ENCODE results near the gene SECTM1.
A peak's percentile ranks its signal among the peaks of the same experiment; 100 is the strongest.
"Not testable (repeated sequence)": the region's sequence is repeated elsewhere in the genome, so short reads cannot be mapped to it uniquely, and the experiment has no call there.

Gene SECTM1

GRCh38 chr17:82373072-82373452 is 39.5 kb upstream of the SECTM1 start:
- peaks cover 0 to 33% (median 25%) of the 10 kb centered on the region in 4 experiments for H3K4me1 ChIP-seq (ENCODE audit: control extremely low read depth in 1 of 4, control insufficient read depth in 4 of 4, insufficient read depth in 4 of 4, low read length in 3 of 4)
- 94% methylated on average over 3 of the region's 10 CpGs for whole genome bisulfite sequencing (ENCODE audit: insufficient coverage)
- H3K4me3 ChIP-seq (ENCODE audit: control insufficient read depth in 1 of 7, extremely low read depth in 1 of 7, insufficient read depth in 4 of 7, low read depth in 2 of 7, low read length in 6 of 7); H3K9me3 ChIP-seq (ENCODE audit: control extremely low read depth in 1 of 5, control insufficient read depth in 4 of 5, insufficient read depth in 2 of 5, low read depth in 1 of 5, low read length in 4 of 5); H3K27ac ChIP-seq (ENCODE audit: insufficient read depth in 1 of 2, low read depth in 1 of 2, low read length in 2 of 2, poor library complexity in 1 of 2, severe bottlenecking in 2 of 2); POLR2A ChIA-PET; H3K36me3 ChIP-seq (ENCODE audit: control insufficient read depth in 4 of 4, insufficient read depth in 4 of 4, low read length in 3 of 4); DNase-seq: not testable (repeated sequence)
- H3K27me3 ChIP-seq (replicated peaks in 2 of 5; ENCODE audit: control insufficient read depth in 4 of 5, insufficient read depth in 5 of 5, low read length in 4 of 5) = peaks cover 10 to 81% (median 40%) of the 10 kb centered on the region in 5 experiments
- CTCF ChIA-PET = interaction anchor here (0.7 kb wide), 1 partner anchor 26 kb away, joined by 3 read pairs; no protein-coding TSS in a partner anchor

DNA sequence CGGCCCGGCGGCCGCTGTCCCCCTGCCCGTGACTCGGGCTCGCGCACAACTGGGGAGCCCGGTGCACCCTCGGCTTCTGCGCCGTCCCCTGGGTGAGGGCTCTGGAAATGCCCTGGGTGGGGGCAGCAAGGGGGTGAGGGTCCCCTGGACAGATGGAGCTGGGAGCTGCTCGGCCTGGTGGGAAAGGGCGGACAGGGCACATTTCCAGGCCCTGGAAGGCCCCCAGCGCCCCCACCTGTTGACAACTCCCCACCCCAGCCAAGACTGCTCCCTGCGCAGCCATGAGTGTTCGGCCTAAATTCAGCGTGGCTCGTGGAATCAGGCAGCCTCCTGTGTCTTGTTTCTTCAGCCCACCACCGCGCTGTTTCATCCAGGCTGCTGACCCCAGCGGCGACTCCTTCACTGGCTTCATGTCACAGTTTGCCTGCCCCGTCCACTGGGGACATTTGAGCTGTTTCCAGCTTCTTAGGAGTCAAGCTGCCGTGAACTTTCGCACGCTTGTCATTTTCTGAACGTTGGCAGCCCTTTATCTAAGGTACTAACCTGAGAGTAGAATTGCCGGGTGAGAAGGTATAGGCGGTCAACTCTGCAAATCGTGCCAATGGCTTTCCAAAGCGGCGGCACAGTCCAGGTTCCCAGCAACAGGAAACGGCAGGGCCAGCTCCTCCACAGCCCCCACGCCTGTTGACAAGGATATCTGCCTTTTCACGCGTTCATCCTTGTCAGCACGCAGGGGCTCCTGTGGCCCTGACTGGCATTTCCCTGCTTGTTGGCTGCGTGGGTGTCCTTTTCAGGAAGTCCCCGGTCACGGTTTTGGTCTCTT is 38.9 kb upstream of the SECTM1 start:
- ChIA-PET CTCF (interaction anchor here (0.7 kb wide), 1 partner anchor 27 kb away, joined by 3 read pairs; no protein-coding TSS in a partner anchor), POLR2A (no interaction called here)
- peak in 2 of 3 donors; percentile 23 to 41 for DNase-seq
- peaks cover 10 to 84% (median 38%) of the 10 kb centered on the region in 5 experiments for H3K27me3 ChIP-seq (replicated peaks in 2 of 5; ENCODE audit: control insufficient read depth in 4 of 5, insufficient read depth in 5 of 5, low read length in 4 of 5)
- H3K27ac ChIP-seq (ENCODE audit: insufficient read depth in 1 of 2, low read depth in 1 of 2, low read length in 2 of 2, poor library complexity in 1 of 2, severe bottlenecking in 2 of 2) = no peak overlapping the region
- peak overlapping the region in 1 of 7 experiments; percentile 10 for H3K4me3 ChIP-seq (ENCODE audit: control insufficient read depth in 1 of 7, extremely low read depth in 1 of 7, insufficient read depth in 4 of 7, low read depth in 2 of 7, low read length in 6 of 7)
- 24% methylated on average over 39 of the region's 41 CpGs for WGBS (ENCODE audit: insufficient coverage)
- H3K4me1 ChIP-seq (ENCODE audit: control extremely low read depth in 1 of 4, control insufficient read depth in 4 of 4, insufficient read depth in 4 of 4, low read length in 3 of 4) = peaks cover 0 to 33% (median 25%) of the 10 kb centered on the region in 4 experiments
- H3K9me3 ChIP-seq (ENCODE audit: control extremely low read depth in 1 of 5, control insufficient read depth in 4 of 5, insufficient read depth in 2 of 5, low read depth in 1 of 5, low read length in 4 of 5) = no peaks in the 10 kb centered on the region
- H3K36me3 ChIP-seq (ENCODE audit: control insufficient read depth in 4 of 4, insufficient read depth in 4 of 4, low read length in 3 of 4) = no peaks in the 10 kb centered on the region

DNA sequence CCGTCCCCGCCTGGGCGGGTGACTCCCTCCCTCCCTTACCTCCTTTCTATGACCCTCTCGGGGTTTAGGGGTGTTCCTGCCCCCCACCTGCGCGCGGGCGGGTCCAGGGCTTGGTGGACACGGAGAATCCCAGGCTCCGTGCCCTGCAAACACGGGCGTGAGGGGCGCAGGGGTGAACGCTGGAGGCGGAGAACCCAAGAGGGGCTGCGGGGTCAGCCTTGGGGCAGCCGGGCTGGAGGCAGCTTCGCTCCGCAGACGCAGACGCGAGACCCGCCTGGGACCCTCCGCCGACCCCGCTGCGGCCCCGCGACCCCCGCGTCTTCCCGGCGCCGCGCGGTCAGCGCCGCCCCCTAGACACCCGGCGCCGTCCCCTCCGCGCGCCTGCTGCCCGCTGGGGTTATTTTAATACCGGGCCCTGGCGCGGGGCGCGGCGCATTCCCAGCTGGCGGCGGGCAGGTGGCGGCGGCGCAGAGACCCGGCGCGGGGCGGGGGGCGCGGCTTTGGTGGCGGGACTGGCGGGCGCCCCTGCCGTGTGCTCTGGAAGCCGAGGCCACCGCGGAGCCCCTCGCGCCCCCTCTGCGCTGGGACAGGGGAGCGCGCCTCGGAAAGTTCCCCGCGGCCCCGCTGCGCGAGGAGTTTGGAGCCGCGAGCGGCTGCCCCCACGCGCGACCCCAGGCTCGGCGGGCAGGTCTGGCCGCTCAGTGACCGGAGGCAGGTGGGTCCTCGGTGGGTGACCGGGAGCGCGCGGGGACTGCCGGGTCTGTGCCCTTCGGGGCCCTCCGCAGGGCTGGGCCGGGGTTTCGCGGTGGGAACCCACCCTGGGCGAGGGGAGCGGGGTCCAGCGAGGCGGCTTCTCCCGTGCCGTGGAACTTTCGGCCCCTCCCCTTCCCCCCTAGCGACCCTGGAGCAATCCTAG is 38.0 kb upstream of the SECTM1 start, which contains the start of gene UTS2R:
TSS of gene UTS2R (plus strand) at position 433 of the 916 bp plus-strand sequence. CDS start 2,560 bp downstream, outside the sequence.
- peaks cover 0 to 33% (median 25%) of the 10 kb centered on the region in 4 experiments for H3K4me1 ChIP-seq (ENCODE audit: control extremely low read depth in 1 of 4, control insufficient read depth in 4 of 4, insufficient read depth in 4 of 4, low read length in 3 of 4)
- no peak within 1 kb of the TSS for H3K27ac ChIP-seq (ENCODE audit: insufficient read depth in 1 of 2, low read depth in 1 of 2, low read length in 2 of 2, poor library complexity in 1 of 2, severe bottlenecking in 2 of 2)
- WGBS (ENCODE audit: insufficient coverage) = 4% methylated on average over 92 of the region's 109 CpGs
- H3K36me3 ChIP-seq (ENCODE audit: control insufficient read depth in 4 of 4, insufficient read depth in 4 of 4, low read length in 3 of 4) = no peaks in the 10 kb centered on the region
- ChIA-PET CTCF (interaction anchor here (1.2 to 1.8 kb wide), 3 partner anchors 42 to 135 kb away, joined by 3 to 5 read pairs (median 4); no protein-coding TSS in a partner anchor), POLR2A (interaction anchor here (1.0 to 1.4 kb wide), 2 partner anchors 9 to 28 kb away, joined by 4 read pairs; no protein-coding TSS in a partner anchor)
- DNase-seq = peak in 1 of 3 donors; percentile 13
- peaks cover 10 to 86% (median 38%) of the 10 kb centered on the region in 5 experiments for H3K27me3 ChIP-seq (replicated peaks in 2 of 5; ENCODE audit: control insufficient read depth in 4 of 5, insufficient read depth in 5 of 5, low read length in 4 of 5)
- no peaks in the 10 kb centered on the region for H3K9me3 ChIP-seq (ENCODE audit: control extremely low read depth in 1 of 5, control insufficient read depth in 4 of 5, insufficient read depth in 2 of 5, low read depth in 1 of 5, low read length in 4 of 5)
- peak within 1 kb of the TSS in 5 of 7 experiments; percentile 6 to 64 (median 43) for H3K4me3 ChIP-seq (ENCODE audit: control insufficient read depth in 1 of 7, extremely low read depth in 1 of 7, insufficient read depth in 4 of 7, low read depth in 2 of 7, low read length in 6 of 7)

- Histone ChIP-seq H3K4me1 (ENCODE audit: control extremely low read depth in 1 of 4, control insufficient read depth in 4 of 4, insufficient read depth in 4 of 4, low read length in 3 of 4) (peaks cover 0 to 33% (median 25%) of the 10 kb centered on the region in 4 experiments), H3K9me3 (ENCODE audit: control extremely low read depth in 1 of 5, control insufficient read depth in 4 of 5, insufficient read depth in 2 of 5, low read depth in 1 of 5, low read length in 4 of 5) (no peaks in the 10 kb centered on the region), H3K27me3 (replicated peaks in 2 of 5; ENCODE audit: control insufficient read depth in 4 of 5, insufficient read depth in 5 of 5, low read length in 4 of 5) (peaks cover 10 to 78% (median 33%) of the 10 kb centered on the region in 5 experiments), H3K27ac (ENCODE audit: insufficient read depth in 1 of 2, low read depth in 1 of 2, low read length in 2 of 2, poor library complexity in 1 of 2, severe bottlenecking in 2 of 2) (no peak overlapping the region), H3K36me3 (ENCODE audit: control insufficient read depth in 4 of 4, insufficient read depth in 4 of 4, low read length in 3 of 4) (no peaks in the 10 kb centered on the region), H3K4me3 (ENCODE audit: control insufficient read depth in 1 of 7, extremely low read depth in 1 of 7, insufficient read depth in 4 of 7, low read depth in 2 of 7, low read length in 6 of 7) (peak overlapping the region in 5 of 7 experiments; percentile 6 to 64 (median 43))
- ChIA-PET CTCF (interaction anchor here (0.5 to 1.8 kb wide), 6 partner anchors 18 to 134 kb away, joined by 3 to 5 read pairs (median 4); no protein-coding TSS in a partner anchor), POLR2A (interaction anchor here (1.0 to 1.4 kb wide), 2 partner anchors 8 to 29 kb away, joined by 4 read pairs; no protein-coding TSS in a partner anchor)
- peak in 2 of 3 donors; percentile 40 to 47 for DNase-seq
- 30% methylated on average over 29 of the region's 38 CpGs for WGBS (ENCODE audit: insufficient coverage)
Measured at GRCh38 chr17:82370471-82371332, 37.1 kb upstream of the SECTM1 start.

GRCh38 chr17:82369211-82369610 is 35.6 kb upstream of the SECTM1 start:
- no peak for DNase-seq
- Histone ChIP-seq H3K27ac (ENCODE audit: insufficient read depth in 1 of 2, low read depth in 1 of 2, low read length in 2 of 2, poor library complexity in 1 of 2, severe bottlenecking in 2 of 2) (no peak overlapping the region), H3K27me3 (replicated peaks in 2 of 5; ENCODE audit: control insufficient read depth in 4 of 5, insufficient read depth in 5 of 5, low read length in 4 of 5) (peaks cover 10 to 66% (median 30%) of the 10 kb centered on the region in 5 experiments), H3K36me3 (ENCODE audit: control insufficient read depth in 4 of 4, insufficient read depth in 4 of 4, low read length in 3 of 4) (no peaks in the 10 kb centered on the region), H3K4me3 (ENCODE audit: control insufficient read depth in 1 of 7, extremely low read depth in 1 of 7, insufficient read depth in 4 of 7, low read depth in 2 of 7, low read length in 6 of 7) (no peak overlapping the region), H3K4me1 (ENCODE audit: control extremely low read depth in 1 of 4, control insufficient read depth in 4 of 4, insufficient read depth in 4 of 4, low read length in 3 of 4) (peaks cover 0 to 26% (median 22%) of the 10 kb centered on the region in 4 experiments), H3K9me3 (ENCODE audit: control extremely low read depth in 1 of 5, control insufficient read depth in 4 of 5, insufficient read depth in 2 of 5, low read depth in 1 of 5, low read length in 4 of 5) (no peaks in the 10 kb centered on the region)
- ChIA-PET CTCF (interaction anchor here (1.5 kb wide), 1 partner anchor 17 kb away, joined by 4 read pairs; no protein-coding TSS in a partner anchor), POLR2A (no interaction called here)
- 93% methylated on average over 5 of the region's 7 CpGs for WGBS (ENCODE audit: insufficient coverage)
